ENCODE data around the gene TERB1.

Gene TERB1

GRCh38 chr16:66801320-66802105 lies at the start of gene TERB1:
TERB1 (minus strand) TSS chr16:66801584; CDS start chr16:66796798, 4,786 bp downstream.
- DNase-seq (ENCODE audit: low read depth): no peak
- TF ChIP-seq CTCF (conservative IDR thresholded peaks at IDR 0.05; ENCODE audit: low read depth, low read length): no peak
- H3K4me3 ChIP-seq (ENCODE audit: low read depth, low read length): no peak within 1 kb of the TSS

GRCh38 chr16:66850115-66850815 lies 48.9 kb upstream of the TERB1 start:
- no peak overlapping the region for H3K4me3 ChIP-seq (ENCODE audit: low read depth, low read length)
- DNase-seq (ENCODE audit: low read depth): no peak
- no peak for TF ChIP-seq CTCF (conservative IDR thresholded peaks at IDR 0.05; ENCODE audit: low read depth, low read length)

GRCh38 chr16:66849549-66849948 lies 48.2 kb upstream of the TERB1 start:
- DNase-seq (ENCODE audit: low read depth): no peak
- peak; percentile 28 for TF ChIP-seq CTCF (conservative IDR thresholded peaks at IDR 0.05; ENCODE audit: low read depth, low read length)
- H3K4me3 ChIP-seq (ENCODE audit: low read depth, low read length): no peak overlapping the region

GRCh38 chr16:66849021-66849420 lies 47.6 kb upstream of the TERB1 start:
- no peak overlapping the region for H3K4me3 ChIP-seq (ENCODE audit: low read depth, low read length)
- no peak for DNase-seq (ENCODE audit: low read depth)
- no peak for TF ChIP-seq CTCF (conservative IDR thresholded peaks at IDR 0.05; ENCODE audit: low read depth, low read length)

- H3K4me3 ChIP-seq (ENCODE audit: low read depth, low read length): no peak overlapping the region
- TF ChIP-seq CTCF (conservative IDR thresholded peaks at IDR 0.05; ENCODE audit: low read depth, low read length): no peak
- DNase-seq (ENCODE audit: low read depth): no peak
Measured at GRCh38 chr16:66848172-66848571, 46.8 kb upstream of the TERB1 start.

GRCh38 chr16:66847533-66848067 lies 46.2 kb upstream of the TERB1 start:
- DNase-seq (ENCODE audit: low read depth): no peak
- no peak for TF ChIP-seq CTCF (conservative IDR thresholded peaks at IDR 0.05; ENCODE audit: low read depth, low read length)
- no peak overlapping the region for H3K4me3 ChIP-seq (ENCODE audit: low read depth, low read length)
